ENCODE measurements around the gene EIF4E3. TPM values are rescaled to one million over a fixed set of nuclear protein-coding genes. Genes with fewer than 3 reads are reported as not detected.

Gene EIF4E3
- polyA plus RNA-seq, 1 donor (not counting 4 experiments of a cell fraction or from before 2014, with no cell fraction given): 2.2 TPM

DNA sequence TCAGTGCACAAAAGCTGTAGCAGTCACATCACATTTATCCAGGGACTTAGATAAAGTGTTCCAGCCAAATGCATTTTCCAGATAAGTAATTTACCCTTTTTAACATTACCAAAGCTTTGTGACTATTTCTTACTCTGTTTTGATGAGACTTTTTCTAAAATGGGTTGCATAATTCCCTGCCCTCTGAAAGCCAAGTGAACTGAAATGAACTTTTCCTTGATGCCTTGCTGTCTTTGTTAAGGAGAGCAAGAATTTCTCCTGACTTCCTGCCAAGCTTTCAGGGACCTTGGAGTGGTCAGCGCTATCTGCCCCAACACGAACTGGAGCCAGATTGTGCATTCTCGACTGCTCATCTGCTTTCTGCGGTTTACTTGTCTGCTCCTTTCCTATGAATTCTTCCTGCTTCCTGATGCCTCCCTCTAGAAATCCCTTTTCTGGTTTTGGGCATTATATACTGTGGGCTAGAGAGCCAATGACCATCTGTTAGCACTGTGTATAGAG is 34.8 kb downstream of the EIF4E3 start:
- peak; percentile 86 for FAIRE-seq
- no peaks in the 10 kb centered on the region for H3K9me1 ChIP-seq (ENCODE audit: control insufficient read depth, extremely low read depth, insufficient read depth, low read length)
- H3K36me3 ChIP-seq (ENCODE audit: control insufficient read depth in 2 of 2, extremely low read depth in 1 of 2, insufficient read depth in 2 of 2, low read length in 2 of 2): no peaks in the 10 kb centered on the region
- H3K9ac ChIP-seq (ENCODE audit: control insufficient read depth, extremely low read depth, insufficient read depth, low read length): no peak overlapping the region
- no peak overlapping the region for H3K27ac ChIP-seq (ENCODE audit: control insufficient read depth, insufficient read depth, low read length)
- H3K79me2 ChIP-seq (ENCODE audit: control insufficient read depth, insufficient read depth, low read length): no peaks in the 10 kb centered on the region
- DNase-seq (ENCODE audit: low read depth, low spot score): no peak
- peak overlapping the region; percentile 49 for H3K4me2 ChIP-seq (ENCODE audit: control insufficient read depth, extremely low read depth, insufficient read depth, low read depth, low read length)
- no peak overlapping the region for H3K4me3 ChIP-seq (ENCODE audit: control insufficient read depth in 2 of 3, extremely low read depth in 1 of 3, insufficient read depth in 2 of 3, low read depth in 1 of 3, low read length in 3 of 3)
- TF ChIP-seq EZH2 (IDR thresholded peaks at IDR 0.05; ENCODE audit: low read length): no peak
- no peaks in the 10 kb centered on the region for H3K27me3 ChIP-seq (ENCODE audit: control insufficient read depth, extremely low read depth, insufficient read depth, low read length)
- dilution Hi-C loops (cut with MboI; ENCODE audit: extremely low pct_ligation_motif_present, low sequenced_read_pairs): no loop called here
- H2AFZ ChIP-seq (ENCODE audit: control insufficient read depth, low read length): no peak overlapping the region
- no peaks in the 10 kb centered on the region for H3K9me3 ChIP-seq (ENCODE audit: control insufficient read depth, low read depth, low read length)
- H3K4me1 ChIP-seq (ENCODE audit: control insufficient read depth, extremely low read depth, insufficient read depth, low read length): peaks cover 36% of the 10 kb centered on the region
- H4K20me1 ChIP-seq (ENCODE audit: control insufficient read depth, extremely low read depth, insufficient read depth, low read length): no peaks in the 10 kb centered on the region

DNA sequence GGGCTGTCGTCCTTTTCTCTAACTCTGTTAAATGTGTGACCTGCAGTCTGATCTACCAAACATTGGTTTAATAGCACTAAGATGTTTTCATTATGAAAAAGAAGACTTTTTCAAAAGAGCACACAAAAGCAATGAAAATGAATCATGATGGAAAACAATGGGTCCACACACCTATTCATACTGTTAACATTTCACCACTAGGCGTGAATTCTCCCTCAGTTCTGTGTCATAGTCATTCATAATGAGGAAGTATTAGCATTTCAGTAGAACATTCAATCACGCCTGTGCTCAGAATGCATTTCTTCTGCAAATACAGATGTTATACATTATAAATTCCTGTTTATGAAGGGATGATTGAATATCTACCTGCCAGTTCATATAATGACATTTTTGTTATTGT is 35.9 kb downstream of the EIF4E3 start:
- Histone ChIP-seq H4K20me1 (ENCODE audit: control insufficient read depth, extremely low read depth, insufficient read depth, low read length) (no peaks in the 10 kb centered on the region), H3K27ac (ENCODE audit: control insufficient read depth, insufficient read depth, low read length) (no peak overlapping the region), H3K9ac (ENCODE audit: control insufficient read depth, extremely low read depth, insufficient read depth, low read length) (no peak overlapping the region), H3K4me2 (ENCODE audit: control insufficient read depth, extremely low read depth, insufficient read depth, low read depth, low read length) (no peak overlapping the region), H3K79me2 (ENCODE audit: control insufficient read depth, insufficient read depth, low read length) (no peaks in the 10 kb centered on the region), H3K27me3 (ENCODE audit: control insufficient read depth, extremely low read depth, insufficient read depth, low read length) (no peaks in the 10 kb centered on the region), H3K9me1 (ENCODE audit: control insufficient read depth, extremely low read depth, insufficient read depth, low read length) (peaks cover 2% of the 10 kb centered on the region), H3K9me3 (ENCODE audit: control insufficient read depth, low read depth, low read length) (no peaks in the 10 kb centered on the region), H2AFZ (ENCODE audit: control insufficient read depth, low read length) (no peak overlapping the region), H3K4me1 (ENCODE audit: control insufficient read depth, extremely low read depth, insufficient read depth, low read length) (peaks cover 42% of the 10 kb centered on the region), H3K36me3 (ENCODE audit: control insufficient read depth in 2 of 2, extremely low read depth in 1 of 2, insufficient read depth in 2 of 2, low read length in 2 of 2) (no peaks in the 10 kb centered on the region), H3K4me3 (ENCODE audit: control insufficient read depth in 2 of 3, extremely low read depth in 1 of 3, insufficient read depth in 2 of 3, low read depth in 1 of 3, low read length in 3 of 3) (no peak overlapping the region)
- peak in 2 of 3 experiments; percentile 10 to 37 for TF ChIP-seq CTCF (optimal IDR thresholded peaks at IDR 0.05 in 1 of 3, IDR thresholded peaks at IDR 0.05 in 1 of 3, conservative IDR thresholded peaks at IDR 0.05 in 1 of 3; ENCODE audit: extremely low read depth in 1 of 3, insufficient read depth in 2 of 3, low read length in 3 of 3)
- TF ChIP-seq EZH2 (IDR thresholded peaks at IDR 0.05; ENCODE audit: low read length): no peak
- FAIRE-seq (peak; percentile 85), DNase-seq (ENCODE audit: low read depth, low spot score) (no peak)
- dilution Hi-C loops (cut with MboI; ENCODE audit: extremely low pct_ligation_motif_present, low sequenced_read_pairs): no loop called here

DNA sequence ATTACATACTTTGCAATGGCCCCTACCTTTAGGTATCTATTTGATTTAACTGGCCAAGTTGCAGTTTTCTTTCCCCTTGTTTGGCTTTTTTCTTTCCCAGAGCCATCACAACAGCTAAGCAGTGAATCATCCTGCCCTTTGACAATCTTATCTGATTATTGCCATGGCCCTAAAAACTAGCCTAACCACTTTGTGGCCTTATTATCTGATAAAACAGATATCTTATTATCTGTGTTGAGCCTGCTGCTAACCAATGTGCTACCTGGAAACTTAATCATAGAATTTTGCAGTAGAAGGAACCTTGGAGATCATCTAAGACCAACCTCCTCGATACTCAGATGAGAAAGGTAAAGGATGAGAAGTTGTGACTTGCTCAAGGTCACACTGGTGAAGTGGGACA is 37.1 kb downstream of the EIF4E3 start:
- no peaks in the 10 kb centered on the region for H3K27me3 ChIP-seq (ENCODE audit: control insufficient read depth, extremely low read depth, insufficient read depth, low read length)
- H3K4me1 ChIP-seq (ENCODE audit: control insufficient read depth, extremely low read depth, insufficient read depth, low read length): peaks cover 46% of the 10 kb centered on the region
- H2AFZ ChIP-seq (ENCODE audit: control insufficient read depth, low read length): no peak overlapping the region
- no peaks in the 10 kb centered on the region for H3K36me3 ChIP-seq (ENCODE audit: control insufficient read depth in 2 of 2, extremely low read depth in 1 of 2, insufficient read depth in 2 of 2, low read length in 2 of 2)
- TF ChIP-seq CTCF (optimal IDR thresholded peaks at IDR 0.05 in 1 of 3, IDR thresholded peaks at IDR 0.05 in 1 of 3, conservative IDR thresholded peaks at IDR 0.05 in 1 of 3; ENCODE audit: extremely low read depth in 1 of 3, insufficient read depth in 2 of 3, low read length in 3 of 3): no peak
- no peak for TF ChIP-seq EZH2 (IDR thresholded peaks at IDR 0.05; ENCODE audit: low read length)
- H3K9me3 ChIP-seq (ENCODE audit: control insufficient read depth, low read depth, low read length): no peaks in the 10 kb centered on the region
- H3K4me3 ChIP-seq (ENCODE audit: control insufficient read depth in 2 of 3, extremely low read depth in 1 of 3, insufficient read depth in 2 of 3, low read depth in 1 of 3, low read length in 3 of 3): no peak overlapping the region
- no peak overlapping the region for H3K9ac ChIP-seq (ENCODE audit: control insufficient read depth, extremely low read depth, insufficient read depth, low read length)
- H4K20me1 ChIP-seq (ENCODE audit: control insufficient read depth, extremely low read depth, insufficient read depth, low read length): no peaks in the 10 kb centered on the region
- DNase-seq (ENCODE audit: low read depth, low spot score) (no peak), FAIRE-seq (peak; percentile 74)
- no peaks in the 10 kb centered on the region for H3K79me2 ChIP-seq (ENCODE audit: control insufficient read depth, insufficient read depth, low read length)
- no peak overlapping the region for H3K27ac ChIP-seq (ENCODE audit: control insufficient read depth, insufficient read depth, low read length)
- dilution Hi-C loops (cut with MboI; ENCODE audit: extremely low pct_ligation_motif_present, low sequenced_read_pairs): no loop called here
- peak overlapping the region; percentile 57 for H3K4me2 ChIP-seq (ENCODE audit: control insufficient read depth, extremely low read depth, insufficient read depth, low read depth, low read length)
- peaks cover 2% of the 10 kb centered on the region for H3K9me1 ChIP-seq (ENCODE audit: control insufficient read depth, extremely low read depth, insufficient read depth, low read length)
